ENCODE measurements around the gene DLEC1. TPM values are rescaled to one million over a fixed set of nuclear protein-coding genes. Genes with fewer than 3 reads are reported as not detected.

Gene DLEC1
- total and polyA plus RNA-seq, 2 donors (not counting 1 experiment from before 2014, with no cell fraction given), result 0.52 to 2.1 TPM

GRCh38 chr3:38108649-38109579 is 69.9 kb downstream of the DLEC1 start:
- no peak for DNase-seq
- Histone ChIP-seq H3K27me3 (replicated peaks in 1 of 4; ENCODE audit: control extremely low read depth in 1 of 4, control insufficient read depth in 3 of 4, insufficient read depth in 4 of 4, low read length in 3 of 4) (peaks cover 0 to 10% (median 0%) of the 10 kb centered on the region in 4 experiments), H3K36me3 (replicated peaks in 1 of 2; ENCODE audit: control extremely low read depth in 1 of 2, control insufficient read depth in 1 of 2, extremely low read depth in 1 of 2, insufficient read depth in 2 of 2, low read length in 1 of 2) (no peaks in the 10 kb centered on the region), H3K9me3 (ENCODE audit: control extremely low read depth in 1 of 3, control insufficient read depth in 2 of 3, insufficient read depth in 1 of 3, low read length in 2 of 3) (peaks cover 7 to 17% (median 8%) of the 10 kb centered on the region in 3 donors), H3K9ac (ENCODE audit: low read length) (no peak overlapping the region), H3K79me2 (ENCODE audit: control insufficient read depth, insufficient read depth, low read length) (no peaks in the 10 kb centered on the region), H3K4me3 (ENCODE audit: control extremely low read depth in 1 of 5, extremely low read depth in 1 of 5, insufficient read depth in 1 of 5, low read depth in 2 of 5, low read length in 4 of 5) (no peak overlapping the region), H3K27ac (ENCODE audit: low read length in 2 of 2) (no peak overlapping the region), H4K20me1 (ENCODE audit: control insufficient read depth, insufficient read depth, low read length, poor library complexity, severe bottlenecking) (no peaks in the 10 kb centered on the region), H2AFZ (ENCODE audit: insufficient read depth, low read depth, low read length, poor library complexity, severe bottlenecking) (no peak overlapping the region), H3K4me2 (replicated peaks; ENCODE audit: low read depth, low read length, poor library complexity, severe bottlenecking) (no peak overlapping the region), H3K4me1 (ENCODE audit: control insufficient read depth in 2 of 2, insufficient read depth in 2 of 2, low read length in 2 of 2) (no peaks in the 10 kb centered on the region)
- Mint-ChIP-seq H3K27ac (no peak overlapping the region), H3K9me3 (ENCODE audit: insufficient read depth) (peaks cover 4% of the 10 kb centered on the region), H3K27me3 (peaks cover 5% of the 10 kb centered on the region), H3K4me3 (no peak overlapping the region), H3K4me1 (no peaks in the 10 kb centered on the region)
- TF ChIP-seq EZH2 (IDR thresholded peaks at IDR 0.05; ENCODE audit: borderline replicate concordance, insufficient read depth, low read depth, low read length, poor library complexity, severe bottlenecking) (no peak), CTCF (IDR thresholded peaks at IDR 0.05) (no peak)
- ChIA-PET POLR2A (no interaction called here), CTCF (interaction anchor here (0.6 kb wide), 1 partner anchor 317 kb away, joined by 4 read pairs; no protein-coding TSS in a partner anchor)
- no peak for ATAC-seq (ENCODE audit: low read depth)
- intact Hi-C loops (cut with micrococcal nuclease), result no loop called here
- 57% methylated on average over 8 of the region's 11 CpGs for WGBS (ENCODE audit: insufficient coverage)

All from B cell (primary cell).